ENCODE data around the gene TMC3.

The TMC3 gene

DNA sequence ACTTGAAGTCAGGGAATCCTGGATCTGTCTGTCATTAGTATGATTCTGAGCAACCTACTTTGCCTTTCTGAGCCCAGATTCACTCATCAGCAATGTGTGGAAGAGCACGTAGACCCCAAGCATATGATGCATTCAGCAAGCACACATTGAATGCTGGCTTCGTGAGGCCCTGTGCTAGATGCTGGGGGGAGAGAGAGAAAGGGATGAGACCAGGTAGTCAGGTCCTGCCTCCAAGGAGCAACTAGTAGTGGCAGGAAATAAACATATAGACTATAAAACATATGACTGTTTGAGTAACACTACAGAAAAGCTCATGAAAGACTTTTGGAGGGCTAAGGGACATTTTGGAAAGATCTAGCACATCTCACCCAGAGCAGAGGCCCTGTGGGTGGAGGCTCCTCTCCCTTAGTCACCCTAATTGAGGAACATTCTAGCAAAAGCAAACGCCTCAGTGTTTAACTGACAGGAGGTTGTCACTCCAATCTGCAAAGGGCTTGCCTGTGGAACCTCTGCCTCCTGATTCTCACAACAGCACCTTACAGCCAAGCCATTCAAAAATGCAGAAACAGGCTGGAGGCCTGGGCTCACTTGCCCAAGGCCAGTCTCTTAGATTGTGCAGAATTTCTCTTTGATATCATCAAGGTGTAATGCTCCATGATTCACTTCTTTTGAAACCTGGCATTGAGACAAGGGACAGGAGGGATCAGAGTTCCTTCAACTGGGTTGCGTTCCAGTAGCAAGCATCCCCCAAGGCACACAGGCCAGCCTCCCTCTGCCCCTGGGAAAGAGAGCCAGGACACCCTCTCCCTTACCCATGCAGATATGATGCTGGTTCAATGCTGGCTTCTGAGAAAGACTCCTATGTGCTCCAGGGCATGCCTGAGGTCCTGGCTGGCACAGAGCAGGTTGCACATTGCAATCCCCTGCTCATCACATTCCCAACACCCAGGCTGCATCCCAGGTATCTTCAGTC is 76.1 kb downstream of the TMC3 start:
- DNase-seq (ENCODE audit: low read depth in 2 of 2): no peak

DNA sequence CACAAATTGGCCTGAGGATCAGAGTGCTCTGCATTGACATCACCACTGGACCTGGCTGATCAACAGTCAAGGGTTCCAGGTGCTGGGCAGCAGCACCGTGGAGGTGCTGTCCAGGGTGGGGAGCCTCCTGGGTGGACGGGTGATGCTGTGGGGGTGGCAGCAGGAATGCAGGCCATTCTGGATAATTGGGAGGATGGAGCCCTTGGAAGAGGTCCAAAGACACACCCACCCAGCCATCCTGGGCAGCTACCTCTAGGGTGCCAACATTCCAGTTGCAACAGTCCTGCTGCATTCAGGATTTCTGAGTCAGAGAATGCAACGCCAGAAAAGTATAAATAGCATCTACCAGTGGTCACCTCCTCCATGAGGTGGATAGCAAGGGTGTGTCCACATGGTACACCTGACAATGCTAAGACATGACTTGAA is 76.9 kb downstream of the TMC3 start:
- DNase-seq (ENCODE audit: low read depth in 2 of 2): no peak

DNA sequence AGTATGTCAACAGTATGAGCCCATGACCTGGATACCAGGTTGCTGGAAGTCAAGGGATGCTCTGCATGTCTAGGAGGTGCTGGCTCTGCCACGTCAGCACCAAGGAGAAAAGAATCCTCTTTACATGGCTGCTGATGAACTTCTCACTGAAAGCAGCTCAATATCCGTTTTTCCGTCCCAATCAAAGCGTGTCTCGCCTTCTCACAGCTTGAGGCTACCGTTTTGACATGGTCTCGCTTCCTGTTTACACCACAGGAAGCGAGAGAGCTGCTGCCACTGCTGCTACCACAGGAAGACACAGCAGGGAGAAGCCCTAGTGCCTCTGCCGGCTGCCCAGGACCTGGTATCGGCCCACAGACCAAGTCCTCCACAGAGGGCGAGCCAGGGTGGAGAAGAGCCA is 77.3 kb downstream of the TMC3 start:
- peak in 1 of 2 donors; percentile 43 for DNase-seq (ENCODE audit: low read depth in 2 of 2)

DNA sequence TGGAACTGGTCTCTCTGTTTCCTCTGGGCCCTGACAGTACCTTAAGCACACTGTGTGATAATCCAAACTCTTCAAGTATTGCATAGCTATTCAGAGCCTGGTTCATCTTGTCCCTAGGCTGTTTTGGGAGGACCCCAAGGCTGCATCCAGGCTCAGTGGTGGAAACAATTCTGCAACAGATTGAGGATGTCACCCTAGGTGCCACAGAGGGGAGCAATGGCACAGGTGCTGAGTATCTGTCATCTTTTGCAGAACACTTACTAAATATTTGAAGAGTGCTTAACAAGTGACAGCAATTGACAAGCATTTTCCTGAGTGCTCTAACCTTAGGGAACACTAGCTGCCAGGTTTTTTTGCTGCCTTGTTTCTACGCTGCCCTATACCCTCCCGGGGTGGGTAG is 77.8 kb downstream of the TMC3 start:
- DNase-seq (ENCODE audit: low read depth in 2 of 2): no peak

DNA sequence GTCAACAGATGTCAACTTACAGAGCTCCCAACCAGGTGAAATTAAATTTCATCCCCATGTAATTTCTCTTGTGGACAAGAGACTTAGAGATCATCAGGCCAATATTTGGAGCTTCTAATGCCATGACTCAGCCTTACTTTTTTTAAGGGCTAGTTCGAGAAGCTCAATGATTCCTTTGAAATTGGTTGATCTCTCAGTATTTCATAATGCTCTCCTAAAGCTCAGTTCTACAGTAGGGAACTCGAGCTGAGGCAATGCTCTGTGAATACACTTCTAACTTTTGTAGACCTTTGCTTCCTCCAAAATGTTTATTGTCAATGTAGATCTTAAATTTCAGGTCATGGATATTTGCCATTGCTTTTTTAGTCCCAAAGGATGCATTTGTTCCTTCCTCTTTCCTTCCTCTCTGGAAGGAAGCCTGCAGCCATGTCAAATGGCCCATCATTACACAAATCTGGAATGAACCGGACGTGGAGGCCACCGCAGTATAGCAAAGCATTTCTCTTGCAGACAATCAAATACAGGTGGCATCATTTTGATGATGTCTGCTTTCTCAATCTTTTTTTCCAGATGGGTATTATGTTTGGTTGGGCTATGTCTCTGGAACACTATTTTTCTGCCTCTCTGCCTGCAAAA is 78.4 kb downstream of the TMC3 start:
- DNase-seq (ENCODE audit: low read depth in 2 of 2): no peak

DNA sequence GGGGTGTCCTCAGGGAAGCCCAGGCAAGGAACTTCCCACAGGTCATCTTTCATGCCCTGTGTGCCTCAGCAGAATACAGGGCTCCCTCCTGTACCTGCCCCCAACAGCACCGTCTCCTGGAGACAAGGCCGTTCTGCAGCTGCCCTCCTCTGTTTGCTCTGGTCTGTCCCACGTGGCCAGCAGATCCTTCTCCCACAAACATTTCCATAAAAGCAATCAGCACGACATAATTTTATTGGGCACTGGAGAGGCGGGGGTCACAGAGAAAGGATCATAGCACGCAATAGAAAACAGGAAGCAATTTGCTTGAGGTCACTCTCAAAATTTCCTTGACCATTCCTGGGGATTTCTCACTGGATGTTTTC is 79.5 kb downstream of the TMC3 start:
- DNase-seq (ENCODE audit: low read depth in 2 of 2): no peak

DNA sequence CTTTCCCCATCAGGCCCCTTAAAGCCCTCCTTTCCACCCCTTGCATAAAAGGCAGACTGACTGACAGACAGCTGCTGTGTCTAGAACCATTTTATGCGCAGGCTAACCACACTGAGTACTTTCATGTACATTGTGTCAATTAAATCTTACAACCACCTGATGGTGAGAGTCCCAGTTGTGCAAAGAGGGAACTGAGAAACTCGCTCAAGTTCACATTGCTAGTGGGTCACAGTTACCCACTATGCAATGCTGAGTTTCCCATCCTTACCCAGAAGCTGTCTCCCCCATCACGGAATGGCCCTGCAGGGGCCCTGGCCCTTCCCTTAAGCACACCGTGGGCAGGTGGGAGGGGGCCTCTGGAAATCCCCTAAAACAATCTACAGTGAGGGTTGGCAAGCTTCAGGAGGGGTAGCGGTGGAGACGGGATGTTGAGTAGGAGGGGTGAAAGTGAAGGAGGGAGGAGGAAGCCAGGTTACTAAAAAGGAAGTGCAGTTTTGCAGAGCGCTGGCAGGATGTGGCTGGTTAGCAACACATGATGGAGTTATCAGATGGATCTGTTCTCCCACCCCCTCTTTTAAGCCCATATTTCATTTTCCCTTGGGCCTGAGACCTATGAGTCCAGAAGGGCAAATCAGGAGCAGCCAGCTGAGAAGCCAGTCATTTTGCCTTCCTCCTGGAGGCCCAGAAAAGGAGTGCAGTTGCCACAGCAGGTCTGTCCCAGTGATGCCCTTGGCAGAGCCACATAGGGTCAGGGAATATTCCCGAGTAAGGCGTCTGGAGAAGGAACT is 80.1 kb downstream of the TMC3 start:
- peak; percentile 21 to 60 for DNase-seq (ENCODE audit: low read depth in 2 of 2)

DNA sequence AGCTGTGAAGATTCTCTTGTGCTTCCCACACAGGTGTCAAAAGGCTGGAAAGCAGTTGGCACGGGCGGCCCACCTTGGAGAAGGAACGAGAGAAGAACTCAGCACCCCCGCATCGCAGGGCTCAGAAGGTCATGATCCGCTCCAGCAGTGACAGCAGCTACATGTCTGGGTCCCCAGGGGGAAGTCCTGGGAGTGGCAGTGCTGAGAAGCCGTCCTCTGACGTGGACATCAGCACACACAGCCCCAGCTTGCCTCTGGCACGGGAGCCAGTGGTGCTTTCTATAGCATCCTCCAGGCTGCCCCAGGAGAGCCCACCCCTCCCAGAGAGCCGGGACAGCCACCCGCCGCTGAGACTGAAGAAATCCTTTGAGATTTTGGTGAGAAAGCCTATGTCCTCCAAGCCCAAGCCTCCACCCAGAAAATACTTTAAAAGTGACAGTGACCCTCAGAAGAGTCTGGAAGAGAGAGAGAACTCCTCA is 81.5 kb downstream of the TMC3 start:
- no peak for DNase-seq (ENCODE audit: low read depth in 2 of 2)

DNA sequence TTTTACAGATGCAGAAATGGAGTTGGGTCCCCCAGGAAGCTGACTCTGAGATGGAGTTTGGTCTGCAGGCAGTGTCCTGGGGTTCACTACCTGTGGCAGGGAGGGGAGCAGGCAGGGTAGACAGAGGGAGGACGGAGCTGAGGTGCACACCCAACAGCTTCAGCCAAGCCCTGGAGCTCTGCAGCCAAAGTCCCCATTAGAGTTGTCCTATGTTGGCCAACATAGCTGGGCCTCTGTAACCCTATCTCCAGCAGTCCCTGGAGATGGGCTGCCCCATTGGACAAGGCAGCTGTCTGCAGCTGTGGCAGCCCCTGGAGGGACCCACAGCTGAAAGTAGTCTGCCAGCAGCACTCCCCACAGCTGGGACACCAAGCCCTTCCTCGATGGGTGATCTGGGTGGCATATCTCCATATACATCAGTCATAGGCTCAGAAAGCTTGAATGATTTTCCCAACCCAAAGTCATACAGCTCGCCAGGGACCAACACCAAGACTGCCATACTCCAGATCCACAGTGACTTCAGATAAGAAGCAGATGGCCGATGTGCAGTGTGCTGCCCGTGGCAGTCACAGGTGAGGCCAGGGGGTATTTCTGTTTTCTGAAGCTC is 82.0 kb downstream of the TMC3 start:
- no peak for DNase-seq (ENCODE audit: low read depth in 2 of 2)

DNA sequence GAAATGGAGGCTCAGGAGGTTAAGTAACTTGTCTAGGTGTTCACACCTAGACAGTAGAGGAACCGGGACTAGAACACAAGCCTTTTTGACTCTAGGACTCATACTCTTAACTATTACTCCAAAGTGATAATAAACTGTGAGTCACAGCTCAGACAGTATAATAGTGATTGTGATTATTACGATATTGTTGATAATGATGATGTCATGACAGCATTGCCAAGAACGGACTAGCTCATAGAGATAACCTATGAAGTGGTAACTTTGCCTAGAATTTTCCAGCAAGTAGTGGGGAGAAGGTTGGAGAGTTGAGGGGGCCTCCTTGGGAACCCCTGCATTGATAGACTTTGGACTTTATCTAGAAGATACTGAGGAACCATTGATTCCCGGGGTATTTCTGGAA is 84.1 kb downstream of the TMC3 start:
- DNase-seq (ENCODE audit: low read depth in 2 of 2): no peak

DNA sequence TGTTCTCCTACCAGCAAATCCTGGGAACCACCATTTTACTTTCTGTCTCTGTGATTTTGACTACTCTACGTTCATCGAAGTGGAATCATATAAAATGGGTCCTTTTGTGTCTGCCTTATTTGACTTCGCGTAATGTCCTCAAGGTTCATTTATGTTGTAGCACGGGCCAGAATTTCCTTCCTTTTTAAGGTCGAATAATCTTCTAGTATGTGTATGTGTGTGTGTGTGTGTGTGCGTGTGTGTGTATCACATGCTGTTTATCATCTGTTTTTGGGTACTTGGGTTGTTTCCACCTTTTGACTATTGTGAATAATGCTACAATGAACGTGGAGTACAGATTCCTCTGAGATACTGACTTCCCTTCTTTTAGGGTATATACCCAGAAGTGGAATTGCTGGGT is 85.4 kb downstream of the TMC3 start:
- no peak for DNase-seq (ENCODE audit: low read depth in 2 of 2)

DNA sequence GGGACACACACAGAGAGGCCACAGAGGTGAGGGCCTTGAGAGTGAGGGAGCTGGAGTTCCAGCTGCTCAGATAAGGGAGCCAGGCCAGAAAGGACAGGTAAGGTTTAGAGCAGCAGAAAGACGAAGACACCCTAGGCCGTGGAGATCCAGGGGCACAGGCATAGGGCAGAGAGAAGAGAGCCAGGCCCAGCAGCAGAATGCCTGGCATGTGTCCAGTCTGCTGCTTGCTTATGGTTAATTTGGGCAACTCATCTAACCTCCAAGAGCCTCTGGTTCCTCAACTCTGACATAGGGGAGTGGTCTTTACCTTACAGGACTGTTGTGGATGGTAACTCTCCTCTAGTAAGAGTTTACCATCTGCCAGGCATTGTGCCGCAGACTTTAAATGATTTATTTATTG is 86.0 kb downstream of the TMC3 start:
- no peak for DNase-seq (ENCODE audit: low read depth in 2 of 2)

DNA sequence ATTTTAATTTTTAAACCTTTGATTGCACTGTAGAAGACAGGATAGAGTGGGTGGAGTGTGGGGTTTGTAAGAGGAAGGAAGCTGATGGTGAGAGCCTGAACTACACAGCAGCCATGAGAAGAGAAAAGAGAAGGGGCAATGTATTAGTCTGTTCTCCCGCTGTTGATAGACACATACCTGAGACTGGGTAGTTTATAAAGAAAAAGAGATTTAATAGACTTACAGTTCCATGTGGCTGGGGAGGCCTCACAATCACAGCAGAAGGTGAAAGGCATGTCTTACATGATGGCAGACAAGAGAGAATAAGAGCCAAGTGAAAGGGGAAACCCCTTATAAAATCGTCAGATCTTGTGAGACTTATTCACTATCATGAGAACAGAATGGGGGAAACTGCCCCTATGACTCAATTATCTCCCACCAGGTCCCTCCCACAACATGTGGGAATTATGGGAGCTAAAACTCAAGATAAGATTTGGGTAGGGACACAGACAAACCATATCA is 87.3 kb downstream of the TMC3 start:
- no peak for DNase-seq (ENCODE audit: low read depth in 2 of 2)

DNA sequence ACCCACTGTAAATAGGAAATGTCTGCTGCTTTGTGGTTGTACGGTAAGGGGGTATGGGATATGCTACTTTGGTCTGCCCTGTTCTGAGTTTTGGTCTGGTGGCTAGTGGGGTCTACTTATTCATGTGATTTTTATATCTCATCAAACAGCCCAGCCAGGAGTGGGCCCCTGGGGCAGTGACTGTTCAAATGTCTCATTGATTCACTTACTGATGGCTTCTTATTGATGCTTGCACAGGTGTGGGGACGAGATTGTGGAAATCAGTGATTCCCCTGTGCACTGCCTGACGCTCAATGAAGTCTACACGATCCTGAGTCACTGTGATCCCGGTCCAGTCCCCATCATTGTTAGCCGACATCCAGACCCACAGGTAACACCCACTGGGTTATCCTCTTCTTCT is 88.6 kb downstream of the TMC3 start:
- DNase-seq (ENCODE audit: low read depth in 2 of 2): no peak

DNA sequence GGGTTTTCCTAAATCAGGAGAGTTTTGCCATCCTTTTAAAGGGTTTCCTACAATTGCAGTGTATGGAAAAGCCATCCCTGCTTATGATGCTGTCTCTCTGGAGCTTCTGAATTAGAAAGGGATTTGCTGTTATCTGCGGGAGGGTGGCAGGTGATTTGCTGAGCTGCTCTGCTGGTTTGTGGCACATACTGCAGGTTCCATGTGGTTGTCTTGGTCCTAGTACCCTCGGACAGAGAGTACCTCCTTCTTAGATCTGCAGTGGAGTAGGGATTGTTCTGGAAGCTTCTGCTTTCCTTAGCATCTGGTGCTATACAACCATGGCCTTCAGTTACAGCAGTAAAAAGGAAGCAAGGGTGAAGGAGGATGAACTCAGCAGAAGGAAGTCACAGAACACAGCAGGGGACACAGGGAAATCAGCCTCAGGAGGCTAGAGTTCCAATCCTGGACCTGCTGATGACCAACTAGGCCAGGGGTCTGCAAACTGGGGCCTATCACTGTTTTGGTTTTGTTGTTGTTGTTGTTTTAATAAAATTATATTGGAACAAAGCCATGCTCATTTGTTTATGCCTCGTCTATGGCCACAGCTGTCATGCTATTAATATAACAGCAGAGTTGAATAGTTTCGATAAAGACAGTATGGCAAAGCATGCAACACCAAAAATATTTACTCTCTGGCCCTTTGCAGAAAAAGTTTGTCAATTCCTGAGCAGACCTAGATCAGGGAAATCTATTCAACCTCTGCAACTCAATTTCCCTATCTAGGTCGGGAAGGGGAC is 89.6 kb downstream of the TMC3 start:
- no peak for DNase-seq (ENCODE audit: low read depth in 2 of 2)

DNA sequence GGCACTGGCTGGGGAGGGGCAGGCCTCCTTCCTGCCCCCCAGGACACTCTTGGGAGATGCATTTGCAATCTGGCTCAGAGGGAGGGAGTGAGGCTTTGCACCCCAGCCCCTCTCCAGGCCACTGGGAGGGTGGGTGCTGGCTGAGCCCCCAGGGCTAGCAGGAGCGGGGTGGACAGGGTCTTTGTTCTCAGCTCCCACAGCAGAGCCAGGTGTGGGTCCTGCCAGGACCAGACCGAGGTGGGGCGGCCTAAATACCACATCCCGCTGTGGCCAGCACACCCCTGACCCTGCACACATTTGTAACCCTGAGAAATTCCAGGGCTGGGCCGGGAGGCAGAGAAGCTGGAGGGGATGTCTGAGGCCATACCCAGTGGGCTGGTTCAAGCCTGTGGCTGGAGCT is 91.1 kb downstream of the TMC3 start:
- DNase-seq (ENCODE audit: low read depth in 2 of 2): no peak

DNA sequence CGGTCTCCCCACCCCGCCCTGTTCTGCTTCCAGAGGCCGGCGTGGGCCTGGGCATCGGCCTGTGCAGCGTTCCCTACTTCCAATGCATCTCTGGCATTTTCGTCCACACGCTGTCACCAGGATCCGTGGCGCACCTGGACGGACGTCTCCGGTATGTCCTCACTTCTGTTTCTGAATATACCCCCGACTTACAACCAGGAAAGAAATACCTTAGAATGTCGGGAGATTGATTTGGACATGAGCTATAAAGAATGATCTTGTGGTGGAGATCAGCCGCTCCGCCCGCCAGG is 91.5 kb downstream of the TMC3 start:
- DNase-seq (ENCODE audit: low read depth in 2 of 2): no peak

DNA sequence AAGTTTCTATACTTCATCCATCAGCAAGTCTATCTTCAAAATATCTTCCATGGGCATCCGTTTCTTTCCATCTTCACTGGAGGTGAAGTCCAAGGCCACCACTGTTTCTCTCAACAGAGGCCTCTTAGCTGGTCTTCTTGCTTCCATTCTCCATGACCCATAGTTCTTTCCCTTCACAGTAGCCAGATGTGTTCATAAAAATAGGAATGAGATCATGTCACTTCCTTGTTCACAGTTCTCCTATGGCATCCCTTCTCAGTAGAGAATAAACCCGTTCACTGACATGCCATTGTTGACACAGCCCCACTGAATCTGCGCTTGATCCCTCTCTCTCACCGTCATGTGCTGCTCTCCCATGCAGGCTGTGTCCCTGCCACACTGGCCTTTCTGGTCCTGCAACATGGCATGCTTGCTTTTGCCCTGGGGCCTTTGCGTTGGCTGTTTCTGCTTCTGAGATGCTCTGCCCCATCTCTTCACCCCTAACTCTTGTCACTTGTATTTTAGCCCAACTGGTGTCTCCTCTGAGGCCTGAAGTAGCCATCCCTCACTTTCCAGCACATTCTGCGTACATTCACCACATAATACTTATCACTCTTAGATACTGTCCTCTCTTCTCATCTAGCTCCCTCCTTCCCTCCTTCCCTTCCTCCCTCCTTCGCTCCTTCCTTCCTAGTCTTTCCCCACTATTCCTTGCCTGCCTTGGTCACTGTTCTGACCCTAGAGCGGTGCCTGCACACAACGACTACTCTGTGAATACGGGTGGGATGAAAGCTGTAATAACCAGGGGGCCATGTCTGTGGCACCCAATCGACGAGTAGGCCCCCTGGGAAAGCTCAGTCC is 92.0 kb downstream of the TMC3 start:
- no peak for DNase-seq (ENCODE audit: low read depth in 2 of 2)

DNA sequence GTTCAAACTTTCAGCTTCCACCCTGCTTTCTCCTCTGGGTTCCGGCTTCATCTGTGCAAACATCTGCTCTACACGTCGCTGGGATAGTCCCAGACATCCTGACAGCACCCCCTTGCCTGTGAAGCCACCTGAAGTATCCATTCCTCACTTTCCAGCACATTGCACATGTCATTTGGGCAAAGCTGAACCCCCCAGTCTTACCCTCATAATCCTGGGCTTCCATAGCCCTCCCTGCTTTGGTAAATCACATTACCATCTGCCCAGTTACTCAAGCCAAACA is 92.6 kb downstream of the TMC3 start:
- no peak for DNase-seq (ENCODE audit: low read depth in 2 of 2)

All from stimulated activated CD4-positive, alpha-beta T cell treated with anti-CD3 and anti-CD28 coated beads, Interleukin-1b, Interleukin-23, amount 100 ng/mL, for 1 hour (primary cell).